Panc1 (cell line): ENCODE results near the gene SPARC.

ENCODE experiments used
- POLR2AphosphoS5 ChIP-seq: IDR thresholded peaks from 2 replicates; pipeline ENCODE4 v1.6.1; 2012; ENCODE audit warnings: mild to moderate bottlenecking, low read depth, low read length, moderate library complexity
- REST ChIP-seq, 2 experiments: IDR thresholded peaks; 2 replicates each; pipeline ENCODE4 v1.6.1; 2011 to 2012; ENCODE audit warnings: low read depth in 2 of 2, control low read depth in 1 of 2, low read length in 1 of 2, mild to moderate bottlenecking in 1 of 2, moderate library complexity in 1 of 2; ENCODE audit not compliant: insufficient read depth in 1 of 2
- TCF7L2 ChIP-seq: IDR thresholded peaks from 2 replicates; pipeline ENCODE4 v1.6.1; 2011; ENCODE audit warnings: mild to moderate bottlenecking, low read depth, low read length, inconsistent platforms
- TF ChIP-seq, protein P1 (sequence below): fragments of 450-650 bp; IDR thresholded peaks from 2 replicates; pipeline ENCODE4 v1.5.1; 2017; ENCODE audit warnings: mild to moderate bottlenecking

DNA sequence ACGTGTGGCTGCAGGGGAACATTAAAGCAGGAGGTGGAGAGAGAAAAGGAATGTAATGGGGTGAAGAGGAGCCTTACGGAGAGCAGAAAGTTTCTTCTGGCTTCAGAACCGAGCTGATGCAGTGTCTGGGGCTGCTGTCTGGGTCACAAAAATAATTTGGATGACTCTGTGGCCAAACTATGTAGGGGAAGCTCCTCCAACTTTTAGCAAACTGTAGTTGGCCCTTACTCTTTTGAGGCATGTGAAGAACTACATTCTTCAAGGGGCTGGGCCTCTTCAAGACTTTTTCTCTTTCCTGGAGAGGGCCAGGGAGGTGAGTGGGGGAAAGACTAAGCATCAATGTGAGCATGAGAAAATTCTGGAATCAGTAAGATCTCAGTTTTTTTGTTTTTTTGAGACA is 31.9 kb upstream of the SPARC start:
- TF ChIP-seq TCF7L2 (no peak), POLR2AphosphoS5 (no peak), REST (IDR thresholded peaks at IDR 0.05; ENCODE audit: insufficient read depth in 1 of 2, low read depth in 2 of 2, low read length in 1 of 2) (no peak)
- TF ChIP-seq, protein P1, sequence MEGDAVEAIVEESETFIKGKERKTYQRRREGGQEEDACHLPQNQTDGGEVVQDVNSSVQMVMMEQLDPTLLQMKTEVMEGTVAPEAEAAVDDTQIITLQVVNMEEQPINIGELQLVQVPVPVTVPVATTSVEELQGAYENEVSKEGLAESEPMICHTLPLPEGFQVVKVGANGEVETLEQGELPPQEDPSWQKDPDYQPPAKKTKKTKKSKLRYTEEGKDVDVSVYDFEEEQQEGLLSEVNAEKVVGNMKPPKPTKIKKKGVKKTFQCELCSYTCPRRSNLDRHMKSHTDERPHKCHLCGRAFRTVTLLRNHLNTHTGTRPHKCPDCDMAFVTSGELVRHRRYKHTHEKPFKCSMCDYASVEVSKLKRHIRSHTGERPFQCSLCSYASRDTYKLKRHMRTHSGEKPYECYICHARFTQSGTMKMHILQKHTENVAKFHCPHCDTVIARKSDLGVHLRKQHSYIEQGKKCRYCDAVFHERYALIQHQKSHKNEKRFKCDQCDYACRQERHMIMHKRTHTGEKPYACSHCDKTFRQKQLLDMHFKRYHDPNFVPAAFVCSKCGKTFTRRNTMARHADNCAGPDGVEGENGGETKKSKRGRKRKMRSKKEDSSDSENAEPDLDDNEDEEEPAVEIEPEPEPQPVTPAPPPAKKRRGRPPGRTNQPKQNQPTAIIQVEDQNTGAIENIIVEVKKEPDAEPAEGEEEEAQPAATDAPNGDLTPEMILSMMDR, result no peak
